DOHH2 (cell line): ENCODE results near the gene CASP7.

Source experiments
- H3F3A ChIP-seq: fragments of 200-600 bp; sonication (generic), shearing (Covaris generic); 2 replicates; pipeline ENCODE4 v1.6.0; 2016; ENCODE audit warnings: antibody characterized with exemption, mild to moderate bottlenecking; ENCODE audit not compliant: control insufficient read depth, insufficient read depth
- H3K27ac ChIP-seq: fragments of 200-600 bp; sonication (generic); 2 replicates; pipeline ENCODE4 v1.5.1; 2014; ENCODE audit warnings: low read depth, mild to moderate bottlenecking, low read length, moderate library complexity
- H3K27me3 ChIP-seq: fragments of 200-600 bp; sonication (generic); 2 replicates; pipeline ENCODE4 v1.6.1; 2014; ENCODE audit warnings: mild to moderate bottlenecking, low read length, mixed read lengths; ENCODE audit not compliant: control insufficient read depth
- H3K36me3 ChIP-seq: fragments of 200-600 bp; sonication (generic); 2 replicates; pipeline ENCODE4 v1.6.1; 2014; ENCODE audit warnings: mild to moderate bottlenecking, low read length, moderate library complexity, mixed read lengths; ENCODE audit not compliant: control insufficient read depth
- H3K4me1 ChIP-seq: fragments of 200-600 bp; sonication (generic); 2 replicates; pipeline ENCODE4 v1.6.1; 2014; ENCODE audit warnings: mild to moderate bottlenecking, low read length, mixed read lengths; ENCODE audit not compliant: control insufficient read depth
- H3K4me2 ChIP-seq: fragments of 200-600 bp; sonication (generic); 2 replicates; pipeline ENCODE4 v1.6.0; 2014; ENCODE audit warnings: mild to moderate bottlenecking, low read length, moderate library complexity
- H3K4me3 ChIP-seq: fragments of 200-600 bp; sonication (generic); 2 replicates; pipeline ENCODE4 v1.5.1; 2014; ENCODE audit warnings: mild to moderate bottlenecking, low read length, mixed read lengths
- H3K79me2 ChIP-seq: fragments of 200-600 bp; sonication (generic); 2 replicates; pipeline ENCODE4 v1.6.1; 2014; ENCODE audit warnings: mild to moderate bottlenecking, low read length, mixed read lengths; ENCODE audit not compliant: control insufficient read depth
- H3K9me2 ChIP-seq: fragments of 200-600 bp; sonication (generic); replicated peaks from 2 replicates; pipeline ENCODE4 v1.6.1; 2014; ENCODE audit warnings: mild to moderate bottlenecking, low read length, mixed read lengths; ENCODE audit not compliant: control insufficient read depth
- H3K9me3 ChIP-seq: fragments of 200-600 bp; sonication (generic); 2 replicates; pipeline ENCODE4 v1.6.1; 2014; ENCODE audit warnings: antibody characterized with exemption, low read length, mixed read lengths; ENCODE audit not compliant: control insufficient read depth, insufficient read depth
- H4K20me1 ChIP-seq: fragments of 200-600 bp; sonication (generic); 2 replicates; pipeline ENCODE4 v1.6.0; 2014; ENCODE audit warnings: low read depth, mild to moderate bottlenecking, antibody characterized with exemption, low read length, moderate library complexity; ENCODE audit not compliant: control insufficient read depth, insufficient read depth
- CTCF ChIP-seq: fragments of 200-600 bp; sonication (generic); IDR thresholded peaks from one replicate; pipeline ENCODE4 v1.5.1; 2014; ENCODE audit warnings: antibody characterized with exemption, mild to moderate bottlenecking, low read depth, low read length; ENCODE audit not compliant: poor library complexity, severe bottlenecking
- EZH2phosphoT487 ChIP-seq: fragments of 200-600 bp; sonication (generic); IDR thresholded peaks from 2 replicates; pipeline ENCODE4 v1.6.1; 2017; ENCODE audit warnings: borderline replicate concordance, mild to moderate bottlenecking, antibody characterized with exemption, low read length, moderate library complexity, mixed read lengths

CASP7 gene

GRCh38 chr10:113751181-113751732 is 71.5 kb downstream of the CASP7 start, which contains the start of gene PLEKHS1:
TSS of gene PLEKHS1 (plus strand) at chr10:113751682. CDS start at chr10:113755278, 3,596 bp downstream.
- Histone ChIP-seq H3K4me1 (no peaks in the 10 kb centered on the region), H3K36me3 (no peaks in the 10 kb centered on the region), H3K9me3 (no peaks in the 10 kb centered on the region), H4K20me1 (no peaks in the 10 kb centered on the region), H3K4me3 (no peak within 1 kb of the TSS), H3K4me2 (no peak within 1 kb of the TSS), H3K9me2 (no peaks in the 10 kb centered on the region), H3K27me3 (0 out of 2 replicates have a peak, but pooled peaks cover 2% of the 10 kb centered on the region), H3F3A (no peaks in the 10 kb centered on the region), H3K27ac (no peak within 1 kb of the TSS), H3K79me2 (no peaks in the 10 kb centered on the region)
- no peak for TF ChIP-seq EZH2phosphoT487
- TF ChIP-seq CTCF = no peak

GRCh38 chr10:113752553-113752952 is 72.8 kb downstream of the CASP7 start:
- TF ChIP-seq CTCF (no peak), EZH2phosphoT487 (no peak)
- Histone ChIP-seq H3K79me2 (no peaks in the 10 kb centered on the region), H4K20me1 (no peaks in the 10 kb centered on the region), H3F3A (no peaks in the 10 kb centered on the region), H3K9me3 (no peaks in the 10 kb centered on the region), H3K4me2 (no peak overlapping the region), H3K4me3 (no peak overlapping the region), H3K27me3 (0 out of 2 replicates have a peak, but pooled peaks cover 2% of the 10 kb centered on the region), H3K27ac (no peak overlapping the region), H3K36me3 (no peaks in the 10 kb centered on the region), H3K9me2 (no peaks in the 10 kb centered on the region), H3K4me1 (no peaks in the 10 kb centered on the region)

- Histone ChIP-seq H3K9me2 (no peaks in the 10 kb centered on the region), H3K27ac (no peak overlapping the region), H3K27me3 (0 out of 2 replicates have a peak, but pooled peaks cover 2% of the 10 kb centered on the region), H3K79me2 (no peaks in the 10 kb centered on the region), H3K9me3 (no peaks in the 10 kb centered on the region), H3F3A (no peaks in the 10 kb centered on the region), H3K4me2 (no peak overlapping the region), H3K36me3 (no peaks in the 10 kb centered on the region), H4K20me1 (no peaks in the 10 kb centered on the region), H3K4me1 (no peaks in the 10 kb centered on the region), H3K4me3 (no peak overlapping the region)
- TF ChIP-seq CTCF = no peak
- no peak for TF ChIP-seq EZH2phosphoT487
Observed at GRCh38 chr10:113753020-113753692, 73.4 kb downstream of the CASP7 start.
